Thoracic aorta (tissue), 2 donors: ENCODE data around the gene SGK2. TPM values are rescaled to one million over a fixed set of nuclear protein-coding genes. Genes with fewer than 3 reads are reported as not detected.

Source experiments
- ATAC-seq: fragments of 150-250 bp; one replicate; pipeline ENCODE4 v1.8.0; 2017; ENCODE audit warnings: low read depth; ENCODE audit not compliant: insufficient number of reproducible peaks, low FRiP score
- DNase-seq: peaks from one replicate; pipeline ENCODE4 v3.0.0-alpha.2; 2020; ENCODE audit warnings: low spot score
- H3K27ac ChIP-seq, 2 donors: fragments of 200-600 bp; sonication (generic); 1 replicate in 1 of 2; 2 replicates in 1 of 2; pipeline ENCODE4 v1.5.1; 2016; ENCODE audit warnings: mild to moderate bottlenecking in 2 of 2, moderate library complexity in 2 of 2
- H3K27me3 ChIP-seq: fragments of 200-600 bp; sonication (generic); replicated peaks from 2 replicates; pipeline ENCODE4 v1.6.0; 2016; ENCODE audit warnings: mild to moderate bottlenecking; ENCODE audit not compliant: insufficient read depth
- H3K36me3 ChIP-seq: fragments of 200-600 bp; sonication (generic); one replicate; pipeline ENCODE4 v1.5.1; 2016
- H3K4me1 ChIP-seq, 2 donors: fragments of 200-600 bp; sonication (generic); 1 replicate in 1 of 2; 2 replicates in 1 of 2; pipeline versions ENCODE4 v1.5.1 to v1.6.0; 2016; ENCODE audit warnings: low read depth in 2 of 2, mild to moderate bottlenecking in 1 of 2; ENCODE audit not compliant: control insufficient read depth in 1 of 2
- H3K4me3 ChIP-seq: fragments of 200-600 bp; sonication (generic); 2 replicates; pipeline ENCODE4 v1.5.1; 2016; ENCODE audit warnings: mild to moderate bottlenecking
- H3K9me3 ChIP-seq: fragments of 200-600 bp; sonication (generic); 2 replicates; pipeline ENCODE4 v1.5.1; 2016
- total RNA-seq, 2 donors: library from RNA; depleted of rRNA; stranded (reverse); fragments of >200 nt; gene quantifications; one replicate each; pipeline versions ENCODE4 v1.1.0 to v1.2.3, GENCODE V29; 2016
- TF ChIP-seq, protein P1 (sequence below): fragments of 200-600 bp; sonication (generic); IDR thresholded peaks from one replicate; pipeline ENCODE4 v1.5.1; 2019; ENCODE audit warnings: antibody characterized with exemption

The SGK2 gene
- total RNA-seq, 2 donors from 2014 or later: 2.4 to 11.6 TPM

DNA sequence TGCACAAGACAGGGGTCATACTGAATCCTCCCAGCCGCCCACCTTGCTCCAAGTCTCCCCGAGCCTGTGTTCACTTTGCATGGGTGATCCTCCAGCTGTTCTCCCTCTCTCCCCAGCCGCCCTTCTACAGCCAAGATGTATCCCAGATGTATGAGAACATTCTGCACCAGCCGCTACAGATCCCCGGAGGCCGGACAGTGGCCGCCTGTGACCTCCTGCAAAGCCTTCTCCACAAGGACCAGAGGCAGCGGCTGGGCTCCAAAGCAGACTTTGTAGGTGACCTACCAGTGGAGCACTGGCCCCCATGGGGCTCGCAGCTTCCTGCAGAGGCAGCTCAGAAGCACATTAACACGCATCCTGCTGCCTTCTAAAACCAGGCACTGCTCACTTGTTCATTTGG lies 17.3 kb downstream of the SGK2 start:
- ATAC-seq (no peak), DNase-seq (no peak)
- Histone ChIP-seq H3K4me1 (no peaks in the 10 kb centered on the region), H3K36me3 (no peaks in the 10 kb centered on the region), H3K4me3 (no peak overlapping the region), H3K27me3 (no peaks in the 10 kb centered on the region), H3K27ac (no peak overlapping the region), H3K9me3 (no peaks in the 10 kb centered on the region)
- TF ChIP-seq, protein P1, sequence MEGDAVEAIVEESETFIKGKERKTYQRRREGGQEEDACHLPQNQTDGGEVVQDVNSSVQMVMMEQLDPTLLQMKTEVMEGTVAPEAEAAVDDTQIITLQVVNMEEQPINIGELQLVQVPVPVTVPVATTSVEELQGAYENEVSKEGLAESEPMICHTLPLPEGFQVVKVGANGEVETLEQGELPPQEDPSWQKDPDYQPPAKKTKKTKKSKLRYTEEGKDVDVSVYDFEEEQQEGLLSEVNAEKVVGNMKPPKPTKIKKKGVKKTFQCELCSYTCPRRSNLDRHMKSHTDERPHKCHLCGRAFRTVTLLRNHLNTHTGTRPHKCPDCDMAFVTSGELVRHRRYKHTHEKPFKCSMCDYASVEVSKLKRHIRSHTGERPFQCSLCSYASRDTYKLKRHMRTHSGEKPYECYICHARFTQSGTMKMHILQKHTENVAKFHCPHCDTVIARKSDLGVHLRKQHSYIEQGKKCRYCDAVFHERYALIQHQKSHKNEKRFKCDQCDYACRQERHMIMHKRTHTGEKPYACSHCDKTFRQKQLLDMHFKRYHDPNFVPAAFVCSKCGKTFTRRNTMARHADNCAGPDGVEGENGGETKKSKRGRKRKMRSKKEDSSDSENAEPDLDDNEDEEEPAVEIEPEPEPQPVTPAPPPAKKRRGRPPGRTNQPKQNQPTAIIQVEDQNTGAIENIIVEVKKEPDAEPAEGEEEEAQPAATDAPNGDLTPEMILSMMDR: no peak

DNA sequence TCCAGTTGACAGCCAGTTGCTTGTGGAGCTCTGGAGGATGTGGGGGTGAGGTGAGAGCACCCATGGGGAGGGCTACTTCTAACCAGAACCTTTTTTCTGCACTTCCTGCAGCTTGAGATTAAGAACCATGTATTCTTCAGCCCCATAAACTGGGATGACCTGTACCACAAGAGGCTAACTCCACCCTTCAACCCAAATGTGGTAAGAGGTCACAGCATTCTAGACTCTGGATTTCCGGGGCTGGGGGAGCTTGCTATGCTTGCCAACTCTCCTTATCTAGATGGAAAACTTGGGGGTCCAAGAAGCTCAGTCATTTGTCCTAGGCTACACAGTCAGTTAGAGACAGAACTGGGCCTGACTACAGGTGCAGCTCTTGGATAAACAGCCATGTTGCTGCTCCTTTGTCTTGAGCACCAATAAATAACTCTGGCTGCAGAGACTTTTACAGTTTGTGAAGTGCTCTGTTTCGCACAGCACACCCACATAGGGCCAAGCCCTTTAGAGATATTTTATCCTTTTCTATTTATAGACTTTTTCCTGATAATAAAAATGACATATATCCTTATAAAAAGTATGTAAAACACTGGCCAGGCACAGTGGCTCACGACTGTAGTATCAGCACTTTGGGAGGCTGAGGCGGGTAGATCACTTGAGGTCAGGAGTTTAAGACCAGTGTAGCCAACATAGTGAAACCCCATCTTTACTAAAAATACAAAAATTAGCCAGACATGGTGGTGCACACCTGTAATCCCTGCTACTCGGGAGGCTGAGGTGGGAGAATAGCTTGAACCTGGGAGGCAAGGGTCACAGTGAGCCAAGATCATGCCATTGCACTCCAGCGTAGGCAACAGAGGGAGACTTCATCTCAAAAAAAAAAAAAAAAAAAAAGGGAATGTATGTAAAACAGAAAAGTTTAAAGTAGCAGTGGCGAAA lies 21.3 kb downstream of the SGK2 start:
- DNase-seq (no peak), ATAC-seq (no peak)
- Histone ChIP-seq H3K9me3 (no peaks in the 10 kb centered on the region), H3K36me3 (no peaks in the 10 kb centered on the region), H3K4me1 (no peaks in the 10 kb centered on the region), H3K27me3 (no peaks in the 10 kb centered on the region), H3K4me3 (no peak overlapping the region), H3K27ac (no peak overlapping the region)
- TF ChIP-seq, protein P1: no peak

DNA sequence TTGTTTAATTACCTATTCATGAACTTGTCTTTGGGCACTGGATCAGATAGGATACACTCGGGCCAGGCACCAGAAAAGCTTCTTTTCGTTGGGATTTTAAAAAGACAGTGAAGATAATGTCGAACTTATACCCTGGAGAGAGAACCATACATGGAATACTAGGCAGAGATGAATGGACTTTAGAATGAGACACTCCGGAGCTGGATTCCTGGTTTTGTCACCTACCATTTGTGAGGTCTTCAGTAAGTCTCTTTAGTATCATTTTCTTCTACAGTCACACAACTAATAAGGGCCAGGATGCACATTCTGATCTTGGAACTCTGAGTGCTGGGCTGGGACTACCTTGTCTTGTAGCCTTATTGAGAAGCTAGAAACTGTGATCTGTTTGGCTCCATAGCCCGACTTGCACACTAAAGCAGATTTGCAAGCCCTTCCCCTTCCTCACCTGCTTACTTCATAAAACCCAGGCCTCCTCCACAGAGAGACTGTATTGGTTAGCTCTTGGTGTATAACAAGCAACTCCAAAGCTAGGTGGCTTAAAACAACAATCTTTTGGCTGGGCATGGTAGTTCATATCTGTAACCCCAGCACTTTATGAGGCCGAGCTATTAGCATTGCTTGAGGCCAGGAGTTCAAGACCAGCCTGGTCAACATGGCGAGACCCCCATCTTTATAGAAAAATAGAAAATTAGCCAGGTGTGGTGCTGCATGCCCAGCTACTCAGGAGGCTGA lies 24.5 kb downstream of the SGK2 start:
- no peak overlapping the region for H3K4me3 ChIP-seq
- H3K9me3 ChIP-seq: no peaks in the 10 kb centered on the region
- H3K27me3 ChIP-seq: no peaks in the 10 kb centered on the region
- no peaks in the 10 kb centered on the region for H3K36me3 ChIP-seq
- DNase-seq (no peak), ATAC-seq (no peak)
- no peaks in the 10 kb centered on the region for H3K4me1 ChIP-seq
- TF ChIP-seq, protein P1: no peak
- H3K27ac ChIP-seq: no peak overlapping the region

DNA sequence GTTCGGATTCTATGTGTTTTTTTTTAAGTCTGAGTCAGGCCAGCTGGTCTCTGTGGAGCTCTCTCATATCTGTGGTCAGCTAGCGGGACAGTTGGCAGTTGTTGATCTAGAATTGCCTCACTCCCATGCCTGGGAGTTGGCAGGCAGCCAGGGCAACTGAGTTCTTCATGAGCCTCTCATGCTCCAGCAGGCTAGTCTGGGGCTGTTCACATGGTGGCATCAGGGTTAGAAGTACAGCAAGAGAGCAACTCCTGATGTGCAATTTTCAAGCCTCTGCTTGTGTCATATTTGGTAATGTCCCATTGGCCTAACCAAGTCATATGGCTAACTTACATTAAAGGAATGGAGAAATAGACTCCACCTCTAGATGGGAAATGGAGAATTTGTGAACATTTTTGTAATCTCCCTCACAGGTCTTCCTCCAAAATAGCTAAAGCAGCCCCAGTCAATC lies 25.2 kb downstream of the SGK2 start:
- ATAC-seq (peak; percentile 45), DNase-seq (peak; percentile 43)
- H3K36me3 ChIP-seq: no peaks in the 10 kb centered on the region
- H3K27me3 ChIP-seq: no peaks in the 10 kb centered on the region
- H3K27ac ChIP-seq: no peak overlapping the region
- H3K9me3 ChIP-seq: no peaks in the 10 kb centered on the region
- no peaks in the 10 kb centered on the region for H3K4me1 ChIP-seq
- TF ChIP-seq, protein P1: no peak
- no peak overlapping the region for H3K4me3 ChIP-seq

DNA sequence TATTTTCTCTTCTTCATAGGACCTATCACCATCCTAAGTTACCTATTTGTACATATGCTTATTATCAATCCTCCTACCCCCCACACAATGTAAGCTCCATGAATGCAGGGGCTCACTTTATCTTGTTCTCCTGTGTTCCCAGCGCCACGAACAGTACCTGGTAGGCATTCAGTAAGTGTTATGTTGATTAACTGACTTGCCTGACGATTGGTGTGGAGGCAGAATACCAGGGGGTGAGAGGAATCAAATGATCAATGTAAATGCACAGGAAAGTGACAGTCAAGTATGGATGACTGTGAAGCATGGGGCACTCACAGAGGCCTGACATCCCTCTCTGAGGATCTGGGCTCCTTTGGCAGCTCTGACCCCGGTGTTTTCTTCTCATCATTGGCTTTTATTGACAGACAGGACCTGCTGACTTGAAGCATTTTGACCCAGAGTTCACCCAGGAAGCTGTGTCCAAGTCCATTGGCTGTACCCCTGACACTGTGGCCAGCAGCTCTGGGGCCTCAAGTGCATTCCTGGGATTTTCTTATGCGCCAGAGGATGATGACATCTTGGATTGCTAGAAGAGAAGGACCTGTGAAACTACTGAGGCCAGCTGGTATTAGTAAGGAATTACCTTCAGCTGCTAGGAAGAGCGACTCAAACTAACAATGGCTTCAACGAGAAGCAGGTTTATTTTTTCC lies 25.8 kb downstream of the SGK2 start:
- ATAC-seq: no peak
- Histone ChIP-seq H3K4me3 (no peak overlapping the region), H3K4me1 (peaks cover 0 to under 1% of the 10 kb centered on the region in 2 donors), H3K36me3 (no peaks in the 10 kb centered on the region), H3K9me3 (no peaks in the 10 kb centered on the region), H3K27ac (no peak overlapping the region), H3K27me3 (no peaks in the 10 kb centered on the region)
- DNase-seq: no peak
- TF ChIP-seq, protein P1: no peak
